Embryonic facial prominence (tissue), 1 donor: Measurements from ENCODE around the gene SECTM1.
"Not testable (repeated sequence)": the region's sequence is repeated elsewhere in the genome, so short reads cannot be mapped to it uniquely, and the experiment has no call there.

Experiments used
- DNase-seq: peaks from one replicate; pipeline ENCODE4 v3.0.0-alpha.2; 2016; ENCODE audit errors: extremely low spot score

The SECTM1 gene

DNA sequence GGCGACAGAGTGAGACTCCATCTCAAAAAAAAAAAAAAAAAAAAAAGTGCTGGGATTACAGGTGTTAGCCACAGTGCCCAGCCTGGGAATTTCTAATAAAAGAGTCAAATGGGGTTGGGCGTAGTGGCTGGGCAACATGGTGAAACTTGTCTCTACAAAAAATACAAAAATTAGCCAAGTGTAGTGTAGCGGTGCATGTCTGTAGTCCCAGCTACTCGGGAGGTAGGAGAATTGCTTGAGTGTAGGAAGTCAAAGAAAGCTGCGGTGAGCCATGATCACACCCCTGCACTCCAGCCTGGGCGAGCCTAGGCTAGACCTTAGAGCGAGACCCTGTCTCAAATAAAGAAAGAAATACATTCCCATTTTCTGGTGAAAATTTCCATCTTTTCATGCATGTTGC, 35.6 kb upstream of the SECTM1 start:
- no peak for DNase-seq

- DNase-seq = no peak
These were observed 34.4 kb upstream of the SECTM1 start for GRCh38 chr17:82367724-82368524.

- no peak for DNase-seq
These were observed 33.2 kb upstream of the SECTM1 start for GRCh38 chr17:82366749-82367148.

GRCh38 chr17:82365606-82366295, 32.2 kb upstream of the SECTM1 start:
- DNase-seq = no peak

GRCh38 chr17:82361885-82362633, 28.5 kb upstream of the SECTM1 start:
- DNase-seq = no peak

DNA sequence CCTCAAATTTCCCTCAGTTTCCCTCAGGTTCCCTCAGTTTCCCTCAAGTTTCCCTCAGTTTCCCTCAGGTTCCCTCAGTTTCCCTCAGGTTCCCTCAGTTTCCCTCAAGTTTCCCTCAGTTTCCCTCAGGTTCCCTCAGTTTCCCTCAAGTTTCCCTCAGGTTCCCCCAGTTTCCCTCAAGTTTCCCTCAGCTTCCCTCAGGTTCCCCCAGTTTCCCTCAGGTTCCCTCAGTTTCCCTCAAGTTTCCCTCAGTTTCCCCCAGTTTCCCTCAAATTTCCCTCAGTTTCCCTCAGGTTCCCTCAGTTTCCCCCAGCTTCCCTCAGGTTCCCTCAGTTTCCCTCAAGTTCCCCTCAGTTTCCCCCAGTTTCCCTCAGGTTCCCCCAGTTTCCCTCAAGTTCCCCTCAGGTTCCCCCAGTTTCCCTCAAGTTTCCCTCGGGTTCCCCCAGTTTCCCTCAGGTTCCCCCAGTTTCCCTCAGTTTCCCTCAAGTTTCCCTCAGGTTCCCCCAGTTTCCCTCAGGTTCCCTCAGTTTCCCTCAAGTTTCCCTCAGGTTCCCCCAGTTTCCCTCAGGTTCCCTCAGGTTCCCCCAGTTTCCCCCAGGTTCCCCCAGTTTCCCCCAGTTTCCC, 26.0 kb upstream of the SECTM1 start:
- not testable (repeated sequence) for DNase-seq

GRCh38 chr17:82358465-82359350, 25.1 kb upstream of the SECTM1 start, which contains the start of gene TEX19:
TEX19 (plus strand) TSS chr17:82359247; CDS start chr17:82362151, 2,904 bp downstream.
- no peak for DNase-seq

- no peak for DNase-seq
These were observed 23.8 kb upstream of the SECTM1 start for GRCh38 chr17:82357394-82357793.

DNA sequence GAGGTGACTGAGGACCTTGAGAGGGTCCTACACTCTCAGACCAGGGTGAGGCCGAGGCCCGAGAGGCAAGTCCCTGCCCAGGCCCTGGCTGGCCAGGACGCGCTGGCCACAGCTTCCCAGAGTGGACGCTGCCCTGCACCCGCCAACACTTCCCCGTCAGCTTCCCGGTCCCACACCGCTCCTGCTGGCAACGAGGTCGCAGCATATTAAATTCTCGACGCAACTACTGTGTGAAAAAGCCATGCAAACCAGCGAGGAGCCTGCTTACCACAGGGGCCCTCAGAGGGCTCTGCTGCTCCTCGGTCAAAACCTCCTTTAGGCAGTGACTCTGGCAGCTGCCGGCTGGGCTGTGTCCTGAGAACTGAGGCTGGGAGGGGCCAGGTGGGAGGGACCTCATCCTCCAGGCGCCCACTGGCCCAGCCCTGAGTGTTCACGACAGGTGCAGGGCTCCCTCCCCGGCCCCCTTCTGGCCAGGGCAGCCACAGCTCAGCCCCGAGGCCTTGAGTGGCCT, 23.3 kb upstream of the SECTM1 start:
- no peak for DNase-seq

DNA sequence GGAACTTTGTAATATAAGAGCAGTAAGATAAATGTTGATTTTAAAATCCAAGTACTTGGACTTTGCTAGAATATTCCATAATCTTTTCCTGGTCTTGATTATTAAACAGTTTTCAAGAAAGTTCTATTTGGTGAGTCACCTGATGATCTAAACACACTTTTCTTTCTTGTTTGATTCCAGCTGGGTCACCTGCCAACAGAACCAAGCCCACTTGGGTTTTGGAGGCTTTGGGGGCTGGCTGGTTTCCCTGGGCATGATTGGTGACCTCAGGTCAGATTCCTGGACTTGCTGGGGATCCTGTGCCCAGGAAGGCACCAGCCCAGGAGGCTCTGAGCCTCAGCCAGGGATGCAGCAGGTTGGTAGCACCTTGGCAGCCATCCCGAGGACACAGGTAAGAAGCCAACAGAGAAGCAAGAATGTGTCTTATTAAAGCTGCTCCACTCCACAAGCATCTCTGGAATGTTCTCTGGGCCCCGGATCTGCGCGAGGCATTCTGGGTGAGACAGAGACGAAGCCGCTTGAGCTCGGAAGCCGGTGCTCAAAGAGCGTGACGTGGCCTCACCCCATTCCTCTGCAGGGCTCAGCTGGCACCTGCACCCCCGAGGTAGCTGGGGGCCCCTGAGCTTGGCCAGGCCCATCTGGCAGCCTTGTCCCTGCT, 22.3 kb upstream of the SECTM1 start:
- no peak for DNase-seq

DNA sequence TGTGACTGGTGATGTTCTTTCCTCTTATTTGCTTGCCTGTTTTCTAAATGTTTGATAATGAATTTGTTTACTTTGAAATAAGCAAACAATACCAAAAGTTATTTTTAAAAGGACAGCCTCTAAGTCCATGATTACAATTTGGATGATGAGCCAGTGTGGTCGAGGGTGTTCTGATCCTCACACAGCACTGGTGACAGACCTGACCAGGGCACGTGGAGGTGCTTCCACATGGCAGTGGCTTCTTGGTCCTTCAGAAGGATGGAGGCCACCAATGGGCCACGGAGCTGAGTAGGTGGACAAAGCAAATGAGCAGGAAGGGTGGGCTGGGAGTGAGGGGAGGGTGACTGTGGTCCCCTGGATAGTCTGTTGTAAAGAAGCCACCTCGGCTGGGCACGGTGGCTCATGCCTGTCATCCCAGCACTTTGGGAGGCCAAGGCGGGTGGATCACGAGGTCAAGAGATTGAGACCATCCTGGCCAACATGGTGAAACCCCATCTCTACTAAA, 21.3 kb upstream of the SECTM1 start:
- DNase-seq = no peak

GRCh38 chr17:82353484-82353883, 19.9 kb upstream of the SECTM1 start:
- DNase-seq = no peak

DNA sequence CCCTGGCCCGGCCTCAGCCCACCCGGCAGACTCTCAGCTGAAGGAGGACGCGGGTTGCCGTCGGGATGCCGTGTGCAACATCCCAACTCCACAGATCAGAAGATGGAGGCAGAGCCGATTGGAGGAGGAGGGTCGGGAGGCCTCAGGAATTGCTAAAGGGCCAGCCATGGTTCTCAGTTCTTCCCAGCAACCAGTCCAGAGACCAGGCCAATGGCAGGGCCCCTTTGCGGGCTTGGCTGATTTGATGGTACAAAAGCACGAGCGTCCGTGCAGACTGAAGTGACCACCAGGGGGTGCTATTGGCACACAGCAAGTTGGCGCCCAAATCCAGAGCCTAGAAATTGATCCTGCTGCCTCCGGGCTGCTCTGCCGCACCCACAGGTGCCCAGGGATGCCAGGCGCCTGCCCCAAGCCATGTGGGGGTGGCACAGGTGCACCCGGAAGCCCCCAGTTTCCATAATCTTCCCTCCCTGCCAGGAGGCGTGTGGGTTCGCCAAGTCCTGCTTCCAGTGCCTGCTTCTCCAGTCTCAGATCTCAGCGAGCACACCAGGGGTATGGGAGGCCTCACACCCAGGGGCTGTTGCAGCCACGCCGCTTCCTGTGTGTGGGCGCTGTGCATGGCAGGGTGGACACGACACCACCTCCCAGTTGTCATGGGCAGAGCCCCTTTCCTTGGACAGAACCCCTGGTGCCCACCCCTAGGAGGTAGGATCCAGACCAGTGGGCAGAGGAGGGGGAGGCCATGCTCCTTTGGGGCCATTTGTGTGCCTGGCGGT, 18.3 kb upstream of the SECTM1 start:
- DNase-seq = peak; percentile 57

- no peak for DNase-seq
These were observed 17.7 kb upstream of the SECTM1 start for GRCh38 chr17:82351254-82351712.

GRCh38 chr17:82350182-82351030, 16.8 kb upstream of the SECTM1 start:
- DNase-seq = no peak

- peak; percentile 34 for DNase-seq
These were observed 15.7 kb upstream of the SECTM1 start for GRCh38 chr17:82349287-82349701.

DNA sequence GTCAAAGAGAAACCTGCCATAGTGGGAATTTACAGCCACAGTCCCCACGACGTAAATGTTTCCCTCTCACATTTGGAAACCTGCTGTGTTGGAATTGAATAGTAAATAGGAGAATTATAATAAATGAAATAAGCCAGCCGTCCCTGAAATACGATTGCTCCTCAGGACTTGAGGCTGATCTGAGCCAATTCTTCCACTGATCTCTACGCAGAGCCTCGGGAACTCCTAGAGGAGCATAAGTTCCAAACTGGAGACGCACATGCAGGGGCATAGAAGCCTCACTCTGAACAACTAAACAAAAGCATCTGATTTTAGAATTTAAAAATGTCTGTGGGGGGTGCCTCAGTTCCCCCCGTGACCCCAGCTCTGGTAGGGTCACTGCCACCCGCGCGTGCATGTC, 15.3 kb upstream of the SECTM1 start:
- no peak for DNase-seq

DNA sequence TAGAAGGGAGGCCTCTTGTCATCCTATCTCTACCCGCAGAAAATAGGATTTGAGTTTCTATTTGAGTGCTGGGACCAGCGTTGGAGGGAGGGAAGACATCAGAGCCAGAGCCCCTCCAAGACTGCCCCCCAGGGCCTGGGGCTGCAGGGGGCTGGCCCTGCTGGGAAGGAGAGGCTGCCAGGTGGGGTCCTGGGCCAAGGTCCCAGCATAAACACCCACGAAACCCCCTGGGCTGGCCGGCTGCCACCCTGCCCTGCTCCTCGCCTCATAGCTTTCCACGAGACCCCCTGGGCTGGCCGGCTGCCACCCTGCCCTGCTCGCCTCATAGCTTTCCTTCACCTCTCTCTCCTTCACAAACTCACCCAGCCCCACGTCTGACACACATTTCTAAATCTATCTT, 14.9 kb upstream of the SECTM1 start:
- DNase-seq = no peak
